Bronchial epithelial cell (primary cell): Measurements from ENCODE around the gene VWA1. TPM values are rescaled to one million over a fixed set of nuclear protein-coding genes. Genes with fewer than 3 reads are reported as not detected.
"Not testable (repeated sequence)": the region's sequence is repeated elsewhere in the genome, so short reads cannot be mapped to it uniquely, and the experiment has no call there.

Experiments used
- DNase-seq: peaks from one replicate; pipeline ENCODE4 v3.0.0-alpha.2; 2010; ENCODE audit warnings: low read depth
- FAIRE-seq: peaks from 2 replicates; lab custom pipeline; 2011; peaks lifted over from hg19 to GRCh38; lab: Jason Lieb, UNC
- H3K27me3 ChIP-seq: 2 replicates; pipeline ENCODE4 v1.5.1; 2011; ENCODE audit warnings: low read length; ENCODE audit not compliant: control insufficient read depth, insufficient read depth
- H3K36me3 ChIP-seq: 2 replicates; pipeline ENCODE4 v1.5.1; 2011; ENCODE audit warnings: low read length; ENCODE audit not compliant: control insufficient read depth, insufficient read depth
- H3K4me3 ChIP-seq: 2 replicates; pipeline ENCODE4 v1.5.1; 2011; ENCODE audit warnings: mild to moderate bottlenecking, low read depth, low read length, control low read depth
- CTCF ChIP-seq: IDR thresholded peaks from 2 replicates; pipeline ENCODE4 v1.5.1; 2011; ENCODE audit warnings: mild to moderate bottlenecking, moderate library complexity, low read length, control low read depth, inconsistent platforms; ENCODE audit not compliant: insufficient read depth, severe bottlenecking
- total RNA-seq: library from RNA; depleted of rRNA; stranded (reverse); fragments of >200 nt; gene quantifications from 2 replicates; pipeline ENCODE4 v1.2.1, GENCODE V29; 2014

VWA1 gene
- total RNA-seq, 1 donor from 2014 or later = 5.0 TPM

- Histone ChIP-seq H3K4me3 (no peak overlapping the region), H3K36me3 (no peaks in the 10 kb centered on the region), H3K27me3 (no peaks in the 10 kb centered on the region)
- DNase-seq (no peak), FAIRE-seq (no peak)
- TF ChIP-seq CTCF = no peak
Measured at GRCh38 chr1:1451696-1452364, 16.3 kb downstream of the VWA1 start.

GRCh38 chr1:1452365-1452739 lies 16.9 kb downstream of the VWA1 start:
- DNase-seq (peak; percentile 43), FAIRE-seq (peak; percentile 76)
- H3K27me3 ChIP-seq, H3K36me3 ChIP-seq, H3K4me3 ChIP-seq: not testable (repeated sequence)

- DNase-seq (no peak), FAIRE-seq (no peak)
- no peaks in the 10 kb centered on the region for H3K27me3 ChIP-seq
- no peak for TF ChIP-seq CTCF
- H3K4me3 ChIP-seq = no peak overlapping the region
- no peaks in the 10 kb centered on the region for H3K36me3 ChIP-seq
Measured at GRCh38 chr1:1452882-1453281, 17.4 kb downstream of the VWA1 start.

- H3K27me3 ChIP-seq, FAIRE-seq, H3K4me3 ChIP-seq, DNase-seq, H3K36me3 ChIP-seq: not testable (repeated sequence)
Measured at GRCh38 chr1:1454286-1455056, 19.0 kb downstream of the VWA1 start.

GRCh38 chr1:1455366-1455884 lies 19.9 kb downstream of the VWA1 start:
- DNase-seq = no peak
- Histone ChIP-seq H3K27me3 (no peaks in the 10 kb centered on the region), H3K36me3 (no peaks in the 10 kb centered on the region), H3K4me3 (no peak overlapping the region)
- no peak for TF ChIP-seq CTCF
- no peak for FAIRE-seq

GRCh38 chr1:1455934-1456333 lies 20.4 kb downstream of the VWA1 start:
- H3K36me3 ChIP-seq, H3K4me3 ChIP-seq, H3K27me3 ChIP-seq, DNase-seq, FAIRE-seq: not testable (repeated sequence)

GRCh38 chr1:1456683-1457255 lies 21.3 kb downstream of the VWA1 start:
- DNase-seq, H3K27me3 ChIP-seq, H3K4me3 ChIP-seq, FAIRE-seq, H3K36me3 ChIP-seq: not testable (repeated sequence)

GRCh38 chr1:1459156-1459555 lies 23.7 kb downstream of the VWA1 start:
- not testable (repeated sequence) for FAIRE-seq, DNase-seq, H3K4me3 ChIP-seq, H3K27me3 ChIP-seq, H3K36me3 ChIP-seq

- DNase-seq, FAIRE-seq: not testable (repeated sequence)
Measured at GRCh38 chr1:1459711-1460110, 24.2 kb downstream of the VWA1 start.

More at GRCh38 chr1:1459711-1460110, 24.2 kb downstream of the VWA1 start:
- not testable (repeated sequence) for H3K36me3 ChIP-seq, H3K27me3 ChIP-seq, H3K4me3 ChIP-seq
